ENCODE measurements around the gene C13orf46. TPM values are rescaled to one million over a fixed set of nuclear protein-coding genes. Genes with fewer than 3 reads are reported as not detected.

Gene C13orf46
- total and polyA plus RNA-seq, 8 donors = 0.58 to 32.6 (median 8.7) TPM; not detected in 1

GRCh38 chr13:113981194-113981605 is 7.3 kb upstream of the C13orf46 start:
- intact Hi-C loops (cut with DNase I; ENCODE audit: low total_unique reads) = no loop called here
- 22 to 48% (median 40%) methylated on average over 1 to 16 of the region's 16 CpGs for WGBS, 5 donors
- no peaks in the 10 kb centered on the region for H3K9me3 ChIP-seq
- TF ChIP-seq POLR2A (IDR thresholded peaks at IDR 0.05) = no peak
- peak in 2 of 3 donors; percentile 76 to 90 for TF ChIP-seq POLR2AphosphoS5 (IDR thresholded peaks at IDR 0.05)
- TF ChIP-seq, protein P1, sequence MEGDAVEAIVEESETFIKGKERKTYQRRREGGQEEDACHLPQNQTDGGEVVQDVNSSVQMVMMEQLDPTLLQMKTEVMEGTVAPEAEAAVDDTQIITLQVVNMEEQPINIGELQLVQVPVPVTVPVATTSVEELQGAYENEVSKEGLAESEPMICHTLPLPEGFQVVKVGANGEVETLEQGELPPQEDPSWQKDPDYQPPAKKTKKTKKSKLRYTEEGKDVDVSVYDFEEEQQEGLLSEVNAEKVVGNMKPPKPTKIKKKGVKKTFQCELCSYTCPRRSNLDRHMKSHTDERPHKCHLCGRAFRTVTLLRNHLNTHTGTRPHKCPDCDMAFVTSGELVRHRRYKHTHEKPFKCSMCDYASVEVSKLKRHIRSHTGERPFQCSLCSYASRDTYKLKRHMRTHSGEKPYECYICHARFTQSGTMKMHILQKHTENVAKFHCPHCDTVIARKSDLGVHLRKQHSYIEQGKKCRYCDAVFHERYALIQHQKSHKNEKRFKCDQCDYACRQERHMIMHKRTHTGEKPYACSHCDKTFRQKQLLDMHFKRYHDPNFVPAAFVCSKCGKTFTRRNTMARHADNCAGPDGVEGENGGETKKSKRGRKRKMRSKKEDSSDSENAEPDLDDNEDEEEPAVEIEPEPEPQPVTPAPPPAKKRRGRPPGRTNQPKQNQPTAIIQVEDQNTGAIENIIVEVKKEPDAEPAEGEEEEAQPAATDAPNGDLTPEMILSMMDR (IDR thresholded peaks at IDR 0.05) = peak in 4 of 7 experiments; percentile 7 to 49 (median 24)
- DNase-seq = peak; percentile 24 to 98
- H3K4me1 ChIP-seq = peaks cover 0 to 30% (median 18%) of the 10 kb centered on the region in 4 donors
- no peak overlapping the region for H3K4me3 ChIP-seq
- peaks cover 9 to 62% (median 59%) of the 10 kb centered on the region in 4 donors for H3K36me3 ChIP-seq
- H3K27me3 ChIP-seq = no peaks in the 10 kb centered on the region
- peak overlapping the region; percentile 76 to 84 (median 83) for H3K27ac ChIP-seq

DNA sequence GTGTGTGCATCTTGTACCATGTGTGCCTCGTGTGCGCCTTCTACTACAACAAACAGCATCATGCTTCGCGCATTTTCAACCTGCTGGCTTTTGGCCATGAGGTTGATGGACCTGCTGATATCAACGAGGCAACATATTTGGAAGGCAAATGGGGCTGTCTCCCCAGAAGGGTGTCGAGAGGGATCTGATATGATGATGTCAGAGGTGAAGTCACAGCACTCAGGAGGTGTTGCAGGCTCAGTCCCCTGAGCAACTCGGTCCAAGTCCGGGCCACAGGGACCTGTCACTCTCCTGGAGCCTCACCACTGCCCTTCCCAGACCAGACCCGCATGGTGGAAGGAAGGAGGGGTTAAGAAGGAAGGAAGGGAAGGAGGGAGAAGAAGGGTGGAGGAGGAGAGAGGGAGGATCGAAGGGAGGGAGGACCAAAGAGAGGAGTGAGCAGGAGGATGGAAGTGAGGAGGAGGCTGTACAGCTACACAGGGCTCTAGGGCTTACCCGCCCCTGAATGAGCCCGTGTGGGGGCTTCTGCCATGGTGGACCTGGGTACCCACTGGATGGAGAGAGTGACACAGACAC is 6.7 kb upstream of the C13orf46 start:
- Histone ChIP-seq H3K9me3 (no peaks in the 10 kb centered on the region), H3K4me3 (no peak overlapping the region), H3K27me3 (no peaks in the 10 kb centered on the region), H3K27ac (peak overlapping the region; percentile 76 to 84 (median 83)), H3K4me1 (peaks cover 0 to 30% (median 19%) of the 10 kb centered on the region in 4 donors), H3K36me3 (peaks cover 9 to 66% (median 62%) of the 10 kb centered on the region in 4 donors)
- intact Hi-C loops (cut with DNase I; ENCODE audit: low total_unique reads) = no loop called here
- WGBS, 5 donors = 74 to 86% (median 81%) methylated on average over 12 of the region's 12 CpGs
- TF ChIP-seq, protein P1 (IDR thresholded peaks at IDR 0.05) = no peak
- TF ChIP-seq POLR2AphosphoS5 (IDR thresholded peaks at IDR 0.05) (no peak), POLR2A (IDR thresholded peaks at IDR 0.05) (no peak), EP300 (IDR thresholded peaks at IDR 0.05) (no peak)
- no peak for DNase-seq

DNA sequence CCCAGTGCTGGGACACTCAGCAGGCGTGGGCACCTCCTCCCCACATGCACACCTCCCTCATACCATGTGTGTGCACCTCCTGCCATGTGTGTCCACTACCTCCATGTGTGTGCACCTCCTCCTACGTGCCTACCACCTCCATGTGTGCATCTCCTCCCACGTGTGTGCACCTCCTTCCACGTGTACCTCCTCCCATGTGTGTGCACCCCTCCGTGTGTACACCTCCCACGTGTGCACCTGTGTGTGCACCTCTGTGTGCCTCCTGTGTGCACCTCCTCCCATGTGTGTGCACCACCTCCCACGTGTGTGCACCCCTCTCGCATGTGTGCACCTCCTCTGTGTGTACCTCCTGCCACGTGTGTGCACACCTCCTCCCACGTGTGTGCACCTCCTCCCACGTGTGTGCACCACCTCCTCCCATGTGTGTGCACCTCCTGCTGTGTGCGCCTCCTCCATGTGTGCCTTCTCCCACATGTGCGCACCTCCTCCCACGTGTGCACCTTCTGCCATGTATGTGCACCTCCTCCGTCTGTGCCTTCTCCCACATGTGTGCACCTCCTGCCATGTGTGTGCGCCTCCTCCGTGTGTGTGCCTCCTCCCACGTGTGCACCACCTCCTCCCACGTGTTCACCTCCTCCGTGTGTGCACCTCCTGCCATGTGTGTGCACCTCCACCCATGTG is 6.1 kb upstream of the C13orf46 start:
- H3K36me3 ChIP-seq = peaks cover 13 to 72% (median 69%) of the 10 kb centered on the region in 4 donors
- no peaks in the 10 kb centered on the region for H3K27me3 ChIP-seq
- intact Hi-C loops (cut with DNase I; ENCODE audit: low total_unique reads) = no loop called here

More for the DNA sequence above, 6.1 kb upstream of the C13orf46 start:
- DNase-seq = no peak
- Histone ChIP-seq H3K4me3 (no peak overlapping the region), H3K9me3 (no peaks in the 10 kb centered on the region), H3K4me1 (peaks cover 6 to 30% (median 25%) of the 10 kb centered on the region in 4 donors), H3K27ac (no peak overlapping the region)
- TF ChIP-seq, protein P1 (IDR thresholded peaks at IDR 0.05) = no peak
- no peak for TF ChIP-seq POLR2AphosphoS5 (IDR thresholded peaks at IDR 0.05)
- no peak for TF ChIP-seq EP300 (IDR thresholded peaks at IDR 0.05)
- TF ChIP-seq POLR2A (IDR thresholded peaks at IDR 0.05) = no peak
- 91 to 95% (median 94%) methylated on average over 20 of the region's 20 CpGs for WGBS, 5 donors
